C4-2B (cell line): ENCODE measurements around the gene MAP4.

Experiments used
- ZFX ChIP-seq: fragments of 450-650 bp; IDR thresholded peaks from 2 replicates; pipeline ENCODE4 v1.6.1; 2017
- TF ChIP-seq, protein P1 (sequence below): fragments of 450-650 bp; conservative IDR thresholded peaks from 2 replicates; pipeline ENCODE4 v1.5.1; 2017; ENCODE audit warnings: mild to moderate bottlenecking

DNA sequence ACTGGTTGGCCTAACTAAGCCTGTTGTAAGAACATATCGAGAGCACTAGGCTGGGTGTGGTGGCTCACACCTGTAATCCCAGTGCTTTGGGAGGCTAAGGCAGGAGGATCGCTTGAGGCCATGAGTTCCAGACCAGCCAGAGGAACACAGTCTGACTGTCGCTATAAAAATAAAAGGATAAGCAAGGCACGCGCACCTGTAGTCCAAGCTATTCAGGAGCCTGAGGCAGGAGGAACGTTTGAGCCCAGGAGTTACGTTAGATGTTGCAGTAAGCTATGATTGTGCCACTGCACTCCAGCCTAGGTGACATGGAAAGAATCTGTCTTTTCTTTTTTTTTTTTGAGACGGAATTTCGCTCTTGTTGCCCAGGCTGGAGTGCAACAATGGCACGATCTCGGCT is 24.9 kb downstream of the MAP4 start:
- TF ChIP-seq, protein P1, sequence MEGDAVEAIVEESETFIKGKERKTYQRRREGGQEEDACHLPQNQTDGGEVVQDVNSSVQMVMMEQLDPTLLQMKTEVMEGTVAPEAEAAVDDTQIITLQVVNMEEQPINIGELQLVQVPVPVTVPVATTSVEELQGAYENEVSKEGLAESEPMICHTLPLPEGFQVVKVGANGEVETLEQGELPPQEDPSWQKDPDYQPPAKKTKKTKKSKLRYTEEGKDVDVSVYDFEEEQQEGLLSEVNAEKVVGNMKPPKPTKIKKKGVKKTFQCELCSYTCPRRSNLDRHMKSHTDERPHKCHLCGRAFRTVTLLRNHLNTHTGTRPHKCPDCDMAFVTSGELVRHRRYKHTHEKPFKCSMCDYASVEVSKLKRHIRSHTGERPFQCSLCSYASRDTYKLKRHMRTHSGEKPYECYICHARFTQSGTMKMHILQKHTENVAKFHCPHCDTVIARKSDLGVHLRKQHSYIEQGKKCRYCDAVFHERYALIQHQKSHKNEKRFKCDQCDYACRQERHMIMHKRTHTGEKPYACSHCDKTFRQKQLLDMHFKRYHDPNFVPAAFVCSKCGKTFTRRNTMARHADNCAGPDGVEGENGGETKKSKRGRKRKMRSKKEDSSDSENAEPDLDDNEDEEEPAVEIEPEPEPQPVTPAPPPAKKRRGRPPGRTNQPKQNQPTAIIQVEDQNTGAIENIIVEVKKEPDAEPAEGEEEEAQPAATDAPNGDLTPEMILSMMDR = no peak
- TF ChIP-seq ZFX = no peak
